ENCODE data around the gene CAVIN1. TPM values are rescaled to one million over a fixed set of nuclear protein-coding genes. Genes with fewer than 3 reads are reported as not detected.

Gene CAVIN1
- total and polyA plus RNA-seq, 2 experiments from 2014 or later, result 18.1 to 35.7 TPM

DNA sequence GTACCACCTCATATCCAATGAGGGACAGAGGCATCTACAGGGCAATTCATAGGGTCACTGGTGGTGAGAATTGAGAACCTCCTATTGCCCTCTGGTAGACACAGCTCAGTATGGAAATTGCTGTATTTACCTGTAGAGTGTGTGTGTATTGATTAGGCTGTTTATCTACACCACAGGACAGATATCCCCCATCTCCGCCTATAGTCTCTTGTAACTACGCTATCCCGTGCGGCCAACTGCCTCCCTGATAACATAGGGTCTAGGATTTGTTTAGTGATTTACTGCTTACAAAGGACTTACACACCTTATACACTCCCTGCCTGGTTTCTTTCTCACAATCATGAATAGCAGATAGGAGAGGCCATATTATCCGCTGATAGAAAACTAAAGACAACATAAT is 33.2 kb downstream of the CAVIN1 start (continued):
- TF ChIP-seq, protein P1, sequence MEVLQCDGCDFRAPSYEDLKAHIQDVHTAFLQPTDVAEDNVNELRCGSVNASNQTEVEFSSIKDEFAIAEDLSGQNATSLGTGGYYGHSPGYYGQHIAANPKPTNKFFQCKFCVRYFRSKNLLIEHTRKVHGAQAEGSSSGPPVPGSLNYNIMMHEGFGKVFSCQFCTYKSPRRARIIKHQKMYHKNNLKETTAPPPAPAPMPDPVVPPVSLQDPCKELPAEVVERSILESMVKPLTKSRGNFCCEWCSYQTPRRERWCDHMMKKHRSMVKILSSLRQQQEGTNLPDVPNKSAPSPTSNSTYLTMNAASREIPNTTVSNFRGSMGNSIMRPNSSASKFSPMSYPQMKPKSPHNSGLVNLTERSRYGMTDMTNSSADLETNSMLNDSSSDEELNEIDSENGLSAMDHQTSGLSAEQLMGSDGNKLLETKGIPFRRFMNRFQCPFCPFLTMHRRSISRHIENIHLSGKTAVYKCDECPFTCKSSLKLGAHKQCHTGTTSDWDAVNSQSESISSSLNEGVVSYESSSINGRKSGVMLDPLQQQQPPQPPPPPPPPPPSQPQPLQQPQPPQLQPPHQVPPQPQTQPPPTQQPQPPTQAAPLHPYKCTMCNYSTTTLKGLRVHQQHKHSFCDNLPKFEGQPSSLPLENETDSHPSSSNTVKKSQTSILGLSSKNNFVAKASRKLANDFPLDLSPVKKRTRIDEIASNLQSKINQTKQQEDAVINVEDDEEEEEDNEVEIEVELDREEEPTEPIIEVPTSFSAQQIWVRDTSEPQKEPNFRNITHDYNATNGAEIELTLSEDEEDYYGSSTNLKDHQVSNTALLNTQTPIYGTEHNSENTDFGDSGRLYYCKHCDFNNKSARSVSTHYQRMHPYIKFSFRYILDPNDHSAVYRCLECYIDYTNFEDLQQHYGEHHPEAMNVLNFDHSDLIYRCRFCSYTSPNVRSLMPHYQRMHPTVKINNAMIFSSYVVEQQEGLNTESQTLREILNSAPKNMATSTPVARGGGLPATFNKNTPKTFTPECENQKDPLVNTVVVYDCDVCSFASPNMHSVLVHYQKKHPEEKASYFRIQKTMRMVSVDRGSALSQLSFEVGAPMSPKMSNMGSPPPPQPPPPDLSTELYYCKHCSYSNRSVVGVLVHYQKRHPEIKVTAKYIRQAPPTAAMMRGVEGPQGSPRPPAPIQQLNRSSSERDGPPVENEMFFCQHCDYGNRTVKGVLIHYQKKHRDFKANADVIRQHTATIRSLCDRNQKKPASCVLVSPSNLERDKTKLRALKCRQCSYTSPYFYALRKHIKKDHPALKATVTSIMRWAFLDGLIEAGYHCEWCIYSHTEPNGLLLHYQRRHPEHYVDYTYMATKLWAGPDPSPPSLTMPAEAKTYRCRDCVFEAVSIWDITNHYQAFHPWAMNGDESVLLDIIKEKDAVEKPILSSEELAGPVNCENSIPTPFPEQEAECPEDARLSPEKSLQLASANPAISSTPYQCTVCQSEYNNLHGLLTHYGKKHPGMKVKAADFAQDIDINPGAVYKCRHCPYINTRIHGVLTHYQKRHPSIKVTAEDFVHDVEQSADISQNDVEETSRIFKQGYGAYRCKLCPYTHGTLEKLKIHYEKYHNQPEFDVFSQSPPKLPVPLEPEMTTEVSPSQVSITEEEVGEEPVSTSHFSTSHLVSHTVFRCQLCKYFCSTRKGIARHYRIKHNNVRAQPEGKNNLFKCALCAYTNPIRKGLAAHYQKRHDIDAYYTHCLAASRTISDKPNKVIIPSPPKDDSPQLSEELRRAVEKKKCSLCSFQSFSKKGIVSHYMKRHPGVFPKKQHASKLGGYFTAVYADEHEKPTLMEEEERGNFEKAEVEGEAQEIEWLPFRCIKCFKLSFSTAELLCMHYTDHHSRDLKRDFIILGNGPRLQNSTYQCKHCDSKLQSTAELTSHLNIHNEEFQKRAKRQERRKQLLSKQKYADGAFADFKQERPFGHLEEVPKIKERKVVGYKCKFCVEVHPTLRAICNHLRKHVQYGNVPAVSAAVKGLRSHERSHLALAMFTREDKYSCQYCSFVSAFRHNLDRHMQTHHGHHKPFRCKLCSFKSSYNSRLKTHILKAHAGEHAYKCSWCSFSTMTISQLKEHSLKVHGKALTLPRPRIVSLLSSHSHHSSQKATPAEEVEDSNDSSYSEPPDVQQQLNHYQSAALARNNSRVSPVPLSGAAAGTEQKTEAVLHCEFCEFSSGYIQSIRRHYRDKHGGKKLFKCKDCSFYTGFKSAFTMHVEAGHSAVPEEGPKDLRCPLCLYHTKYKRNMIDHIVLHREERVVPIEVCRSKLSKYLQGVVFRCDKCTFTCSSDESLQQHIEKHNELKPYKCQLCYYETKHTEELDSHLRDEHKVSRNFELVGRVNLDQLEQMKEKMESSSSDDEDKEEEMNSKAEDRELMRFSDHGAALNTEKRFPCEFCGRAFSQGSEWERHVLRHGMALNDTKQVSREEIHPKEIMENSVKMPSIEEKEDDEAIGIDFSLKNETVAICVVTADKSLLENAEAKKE (CRISPR knock-in tag; IDR thresholded peaks at IDR 0.05), result no peak
- TF ChIP-seq EZH2phosphoT487 (IDR thresholded peaks at IDR 0.05; ENCODE audit: unreplicated experiment), result no peak

DNA sequence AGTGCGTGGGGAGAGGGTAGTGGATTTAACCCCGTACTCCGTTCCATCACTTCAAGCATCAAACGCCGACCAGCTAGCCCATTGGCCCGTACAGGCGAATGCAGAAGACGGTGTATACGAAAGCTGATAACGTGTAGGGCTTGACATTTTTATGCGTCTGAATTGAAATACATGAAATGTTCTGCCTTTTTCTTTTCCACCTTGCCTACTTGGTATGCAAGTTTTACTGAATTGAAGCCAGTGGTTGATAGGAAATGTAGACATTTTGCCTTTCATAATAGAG is 34.0 kb downstream of the CAVIN1 start:
- H3K4me1 ChIP-seq (ENCODE audit: insufficient read depth), result peaks cover 26% of the 10 kb centered on the region
- Mint-ChIP-seq H3K27me3 (ENCODE audit: insufficient read depth, low read depth, poor library complexity) (peaks cover 9% of the 10 kb centered on the region), H3K4me3 (peak overlapping the region; percentile 98), H3K36me3 (ENCODE audit: low read depth) (peaks cover 3% of the 10 kb centered on the region; the same call in 1 of the 3 replicates), H3K4me1 (peaks cover 29% of the 10 kb centered on the region), H3K27ac (peak overlapping the region; percentile 96), H3K9me3 (no peaks in the 10 kb centered on the region)
- H3K9me2 ChIP-seq (ENCODE audit: insufficient read depth), result no peaks in the 10 kb centered on the region
- H2AFZ ChIP-seq, result peak overlapping the region; percentile 64
- no peak for TF ChIP-seq NANOG (IDR thresholded peaks at IDR 0.05; ENCODE audit: borderline replicate concordance)
- TF ChIP-seq, protein P2, sequence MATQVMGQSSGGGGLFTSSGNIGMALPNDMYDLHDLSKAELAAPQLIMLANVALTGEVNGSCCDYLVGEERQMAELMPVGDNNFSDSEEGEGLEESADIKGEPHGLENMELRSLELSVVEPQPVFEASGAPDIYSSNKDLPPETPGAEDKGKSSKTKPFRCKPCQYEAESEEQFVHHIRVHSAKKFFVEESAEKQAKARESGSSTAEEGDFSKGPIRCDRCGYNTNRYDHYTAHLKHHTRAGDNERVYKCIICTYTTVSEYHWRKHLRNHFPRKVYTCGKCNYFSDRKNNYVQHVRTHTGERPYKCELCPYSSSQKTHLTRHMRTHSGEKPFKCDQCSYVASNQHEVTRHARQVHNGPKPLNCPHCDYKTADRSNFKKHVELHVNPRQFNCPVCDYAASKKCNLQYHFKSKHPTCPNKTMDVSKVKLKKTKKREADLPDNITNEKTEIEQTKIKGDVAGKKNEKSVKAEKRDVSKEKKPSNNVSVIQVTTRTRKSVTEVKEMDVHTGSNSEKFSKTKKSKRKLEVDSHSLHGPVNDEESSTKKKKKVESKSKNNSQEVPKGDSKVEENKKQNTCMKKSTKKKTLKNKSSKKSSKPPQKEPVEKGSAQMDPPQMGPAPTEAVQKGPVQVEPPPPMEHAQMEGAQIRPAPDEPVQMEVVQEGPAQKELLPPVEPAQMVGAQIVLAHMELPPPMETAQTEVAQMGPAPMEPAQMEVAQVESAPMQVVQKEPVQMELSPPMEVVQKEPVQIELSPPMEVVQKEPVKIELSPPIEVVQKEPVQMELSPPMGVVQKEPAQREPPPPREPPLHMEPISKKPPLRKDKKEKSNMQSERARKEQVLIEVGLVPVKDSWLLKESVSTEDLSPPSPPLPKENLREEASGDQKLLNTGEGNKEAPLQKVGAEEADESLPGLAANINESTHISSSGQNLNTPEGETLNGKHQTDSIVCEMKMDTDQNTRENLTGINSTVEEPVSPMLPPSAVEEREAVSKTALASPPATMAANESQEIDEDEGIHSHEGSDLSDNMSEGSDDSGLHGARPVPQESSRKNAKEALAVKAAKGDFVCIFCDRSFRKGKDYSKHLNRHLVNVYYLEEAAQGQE (IDR thresholded peaks at IDR 0.05; ENCODE audit: unreplicated experiment), result no peak
- ATAC-seq (peak; percentile 3; the same call in 2 of the 3 replicates), DNase-seq (ENCODE audit: low spot score) (no peak)
- H4K20me1 ChIP-seq (replicated peaks; ENCODE audit: insufficient read depth), result peaks cover 21% of the 10 kb centered on the region
- H3K4me2 ChIP-seq, result peak overlapping the region; percentile 73
- no peaks in the 10 kb centered on the region for H3K36me3 ChIP-seq (ENCODE audit: insufficient read depth)
- 0 out of 2 replicates have a peak overlapping the region, but pooled peaks have one; percentile 34 for H3K27ac ChIP-seq (ENCODE audit: low read depth)
- H3K4me3 ChIP-seq, result peak overlapping the region; percentile 54
- H3K27me3 ChIP-seq (ENCODE audit: insufficient read depth), result no peaks in the 10 kb centered on the region
- H3F3A ChIP-seq (replicated peaks; ENCODE audit: low read depth), result peaks cover 5% of the 10 kb centered on the region; the same call in 1 of the 2 replicates
- H3K79me2 ChIP-seq (replicated peaks; ENCODE audit: insufficient read depth), result peaks cover 35% of the 10 kb centered on the region

Measured in GM23338 (cell line).